ENCODE results near the gene CLRN1.

DNA sequence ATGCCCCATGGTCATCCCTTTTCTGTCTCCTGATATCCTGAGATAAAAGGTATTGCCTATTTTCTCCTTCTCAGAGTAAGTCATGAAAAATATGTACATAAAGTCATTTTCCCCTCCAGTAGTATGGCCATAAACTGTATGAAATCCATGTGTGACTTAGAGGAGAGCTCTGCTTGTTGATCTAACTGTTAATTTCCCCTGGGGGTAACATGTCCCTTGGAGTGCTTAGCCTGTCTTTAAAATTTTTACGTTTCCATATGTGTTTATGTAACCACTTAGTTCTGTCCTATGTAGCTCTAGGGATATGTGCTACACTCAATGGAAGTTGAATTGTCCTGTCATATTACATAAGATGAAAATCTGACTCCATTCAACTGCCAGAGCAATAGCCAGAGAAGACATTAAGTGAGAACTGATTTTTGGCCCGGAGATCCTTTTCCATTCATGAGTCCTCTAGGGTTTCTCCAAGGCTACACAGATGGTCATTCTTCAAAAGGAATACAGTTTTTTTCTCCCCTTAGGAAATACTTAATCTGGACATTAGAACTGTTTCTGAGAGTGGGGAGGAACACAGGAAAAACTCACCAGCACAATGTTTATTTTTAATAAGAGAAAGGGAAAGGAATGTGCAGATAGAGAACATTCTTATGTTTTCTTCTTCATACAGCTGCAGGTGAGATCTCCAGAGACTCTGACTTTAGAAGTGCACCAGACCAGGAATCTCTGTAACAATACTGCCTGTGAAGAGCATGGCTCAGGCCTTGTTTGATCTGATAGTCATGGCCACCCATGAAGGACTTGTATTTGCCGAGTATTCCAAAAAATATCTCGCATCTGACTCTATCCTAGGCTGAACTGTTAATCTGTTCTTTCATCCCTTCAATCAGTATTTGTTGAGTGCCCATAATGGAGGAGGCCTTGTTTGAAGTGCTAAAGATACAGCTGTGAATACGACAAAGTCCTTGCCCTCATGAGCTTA lies 29.8 kb upstream of the CLRN1 start:
- TF ChIP-seq YY1 (IDR thresholded peaks at IDR 0.05; ENCODE audit: insufficient read depth, insufficient read length) = no peak
- no peak for TF ChIP-seq SUZ12 (IDR thresholded peaks at IDR 0.05; ENCODE audit: extremely low read depth, insufficient read depth, insufficient read length)
- TF ChIP-seq ZNF274 (IDR thresholded peaks at IDR 0.05; ENCODE audit: low read depth, low read length) = no peak

Measured in NT2/D1 (cell line).